Measurements from ENCODE around the gene MANBA.

- TF ChIP-seq CTCF (IDR thresholded peaks at IDR 0.05): no peak
- no peak for TF ChIP-seq POLR2A (IDR thresholded peaks at IDR 0.05)
These were observed 119.0 kb downstream of the MANBA start for GRCh38 chr4:102641793-102642192.

Data from ovary (tissue), 3 donors.